ENCODE results near the gene UNC13B. TPM values are rescaled to one million over a fixed set of nuclear protein-coding genes. Genes with fewer than 3 reads are reported as not detected.

Gene UNC13B
- total and polyA plus RNA-seq, 2 donors (not counting 3 experiments of a cell fraction or from before 2014, with no cell fraction given): 30.1 to 46.2 TPM

- H2AFZ ChIP-seq (ENCODE audit: low read depth, low read length): no peak overlapping the region
- no peaks in the 10 kb centered on the region for H3K4me1 ChIP-seq (ENCODE audit: control insufficient read depth, extremely low read depth, insufficient read depth, low read length)
- no peaks in the 10 kb centered on the region for H3K9me1 ChIP-seq (replicated peaks; ENCODE audit: control insufficient read depth, extremely low read depth, insufficient read depth, low read length)
- POLR2A ChIA-PET: no interaction called here
- FAIRE-seq (no peak), DNase-seq (ENCODE audit: low read depth, low spot score) (no peak)
- H3K4me2 ChIP-seq (ENCODE audit: insufficient read depth, low read length): no peak overlapping the region
- H3K79me2 ChIP-seq (ENCODE audit: control insufficient read depth, insufficient read depth, low read length): no peaks in the 10 kb centered on the region
- no peak overlapping the region for H3K27ac ChIP-seq (ENCODE audit: insufficient read depth, low read depth, low read length)
- no peak overlapping the region for H3K9ac ChIP-seq (replicated peaks; ENCODE audit: extremely low read depth, insufficient read depth, low read length)
- no peaks in the 10 kb centered on the region for H3K9me3 ChIP-seq (replicated peaks; ENCODE audit: control insufficient read depth, insufficient read depth, low read length)
- H4K20me1 ChIP-seq (replicated peaks; ENCODE audit: control insufficient read depth, extremely low read depth, insufficient read depth, low read length): no peaks in the 10 kb centered on the region
- CTCF ChIA-PET: interaction anchor here (0.9 to 1.8 kb wide), 2 partner anchors 11 to 12 kb away, joined by 3 to 4 read pairs; no protein-coding TSS in a partner anchor
- intact Hi-C loops (cut with micrococcal nuclease) (no loop called here), dilution Hi-C loops (cut with MboI; ENCODE audit: extremely low pct_ligation_motif_present, low sequenced_read_pairs) (no loop called here)
- TF ChIP-seq FOS (IDR thresholded peaks at IDR 0.05; ENCODE audit: borderline replicate concordance, insufficient read depth, low read length) (no peak), MYC (IDR thresholded peaks at IDR 0.05; ENCODE audit: low read depth, low read length) (no peak)
- peaks cover 2 to 3% of the 10 kb centered on the region in 2 experiments for H3K36me3 ChIP-seq (ENCODE audit: control insufficient read depth in 2 of 2, extremely low read depth in 1 of 2, insufficient read depth in 2 of 2, low read length in 2 of 2)
- H3K4me3 ChIP-seq (replicated peaks in 1 of 3; ENCODE audit: insufficient read depth in 1 of 3, low read depth in 1 of 3, low read length in 3 of 3): no peak overlapping the region
- no TSS peak for BruUV-seq (replicated peaks)
- no peaks in the 10 kb centered on the region for H3K27me3 ChIP-seq (ENCODE audit: control insufficient read depth in 2 of 2, insufficient read depth in 2 of 2, low read length in 2 of 2)
Observed at GRCh38 chr9:35306283-35306682, 144.5 kb downstream of the UNC13B start.

- no peak overlapping the region for H3K27ac ChIP-seq (ENCODE audit: insufficient read depth, low read depth, low read length)
- intact Hi-C loops (cut with micrococcal nuclease) (no loop called here), dilution Hi-C loops (cut with MboI; ENCODE audit: extremely low pct_ligation_motif_present, low sequenced_read_pairs) (no loop called here)
- no peaks in the 10 kb centered on the region for H4K20me1 ChIP-seq (replicated peaks; ENCODE audit: control insufficient read depth, extremely low read depth, insufficient read depth, low read length)
- FAIRE-seq: no peak
- no peak overlapping the region for H3K4me2 ChIP-seq (ENCODE audit: insufficient read depth, low read length)
- ChIA-PET CTCF (interaction anchor here (1.1 to 1.3 kb wide), 2 partner anchors 12 to 89 kb away, joined by 3 read pairs; no protein-coding TSS in a partner anchor), POLR2A (no interaction called here)
- H3K4me1 ChIP-seq (ENCODE audit: control insufficient read depth, extremely low read depth, insufficient read depth, low read length): no peaks in the 10 kb centered on the region
- H3K36me3 ChIP-seq (ENCODE audit: control insufficient read depth in 2 of 2, extremely low read depth in 1 of 2, insufficient read depth in 2 of 2, low read length in 2 of 2): peaks cover 2 to 3% of the 10 kb centered on the region in 2 experiments
- H2AFZ ChIP-seq (ENCODE audit: low read depth, low read length): no peak overlapping the region
- TF ChIP-seq FOS (IDR thresholded peaks at IDR 0.05; ENCODE audit: borderline replicate concordance, insufficient read depth, low read length) (no peak), POLR2A (IDR thresholded peaks at IDR 0.05; ENCODE audit: low read depth, low read length) (no peak), MAX (IDR thresholded peaks at IDR 0.05; ENCODE audit: insufficient read depth, insufficient read length) (no peak), EZH2 (IDR thresholded peaks at IDR 0.05; ENCODE audit: borderline replicate concordance, low read depth, low read length, severe bottlenecking) (no peak), CTCF (IDR thresholded peaks at IDR 0.05; ENCODE audit: extremely low read depth in 1 of 2, insufficient read depth in 1 of 2, low read depth in 1 of 2, low read length in 2 of 2) (no peak), JUN (IDR thresholded peaks at IDR 0.05; ENCODE audit: borderline replicate concordance, insufficient read depth, insufficient read length, low read depth) (no peak), POLR2AphosphoS5 (IDR thresholded peaks at IDR 0.05; ENCODE audit: insufficient read depth, low read depth, low read length) (no peak), MYC (IDR thresholded peaks at IDR 0.05; ENCODE audit: low read depth, low read length) (no peak), GATA2 (IDR thresholded peaks at IDR 0.05; ENCODE audit: insufficient read depth, insufficient read length, low read depth, low read length) (no peak)
- no peak overlapping the region for H3K4me3 ChIP-seq (replicated peaks in 1 of 3; ENCODE audit: insufficient read depth in 1 of 3, low read depth in 1 of 3, low read length in 3 of 3)
- no peaks in the 10 kb centered on the region for H3K79me2 ChIP-seq (ENCODE audit: control insufficient read depth, insufficient read depth, low read length)
- no peaks in the 10 kb centered on the region for H3K9me3 ChIP-seq (replicated peaks; ENCODE audit: control insufficient read depth, insufficient read depth, low read length)
- H3K9me1 ChIP-seq (replicated peaks; ENCODE audit: control insufficient read depth, extremely low read depth, insufficient read depth, low read length): no peaks in the 10 kb centered on the region
- no peaks in the 10 kb centered on the region for H3K27me3 ChIP-seq (ENCODE audit: control insufficient read depth in 2 of 2, insufficient read depth in 2 of 2, low read length in 2 of 2)
- BruUV-seq (replicated peaks): no TSS peak
- no peak overlapping the region for H3K9ac ChIP-seq (replicated peaks; ENCODE audit: extremely low read depth, insufficient read depth, low read length)
- no peak for DNase-seq (ENCODE audit: low read depth, low spot score)
Observed at GRCh38 chr9:35308316-35308715, 146.5 kb downstream of the UNC13B start.

Measured in endothelial cell of umbilical vein (primary cell).